NCI-H2171 treated with DMSO at 0.1 percent for 48 hours (cell line): ENCODE data around the gene APEH.

Source experiments
- DNase-seq: peaks from one replicate; lab custom pipeline; 2025; lab: John Stamatoyannopoulos, UW

The APEH gene

GRCh38 chr3:49650637-49651036 lies 23.5 kb upstream of the APEH start:
- no peak for DNase-seq

DNA sequence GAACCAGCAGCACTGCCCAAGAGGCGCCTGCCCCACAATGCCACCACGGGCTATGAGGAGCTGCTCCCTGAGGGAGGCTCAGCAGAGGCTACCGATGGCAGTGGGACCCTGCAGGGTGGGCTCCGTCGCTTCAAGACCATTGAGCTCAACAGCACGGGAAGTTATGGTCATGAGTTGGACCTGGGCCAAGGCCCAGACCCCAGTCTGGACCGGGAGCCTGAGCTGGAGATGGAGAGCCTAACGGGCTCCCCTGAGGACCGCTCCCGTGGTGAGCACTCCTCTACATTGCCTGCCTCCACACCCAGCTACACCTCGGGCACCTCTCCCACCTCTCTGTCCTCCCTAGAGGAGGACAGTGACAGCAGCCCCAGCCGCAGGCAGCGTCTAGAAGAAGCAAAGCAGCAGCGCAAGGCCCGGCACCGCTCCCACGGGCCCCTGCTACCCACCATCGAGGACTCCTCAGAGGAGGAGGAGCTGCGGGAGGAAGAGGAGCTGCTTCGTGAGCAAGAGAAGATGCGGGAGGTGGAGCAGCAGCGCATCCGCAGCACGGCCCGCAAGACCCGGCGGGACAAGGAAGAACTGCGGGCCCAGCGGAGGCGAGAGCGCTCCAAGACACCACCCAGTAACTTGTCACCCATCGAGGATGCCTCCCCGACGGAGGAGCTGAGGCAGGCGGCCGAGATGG lies 21.8 kb upstream of the APEH start:
- no peak for DNase-seq

DNA sequence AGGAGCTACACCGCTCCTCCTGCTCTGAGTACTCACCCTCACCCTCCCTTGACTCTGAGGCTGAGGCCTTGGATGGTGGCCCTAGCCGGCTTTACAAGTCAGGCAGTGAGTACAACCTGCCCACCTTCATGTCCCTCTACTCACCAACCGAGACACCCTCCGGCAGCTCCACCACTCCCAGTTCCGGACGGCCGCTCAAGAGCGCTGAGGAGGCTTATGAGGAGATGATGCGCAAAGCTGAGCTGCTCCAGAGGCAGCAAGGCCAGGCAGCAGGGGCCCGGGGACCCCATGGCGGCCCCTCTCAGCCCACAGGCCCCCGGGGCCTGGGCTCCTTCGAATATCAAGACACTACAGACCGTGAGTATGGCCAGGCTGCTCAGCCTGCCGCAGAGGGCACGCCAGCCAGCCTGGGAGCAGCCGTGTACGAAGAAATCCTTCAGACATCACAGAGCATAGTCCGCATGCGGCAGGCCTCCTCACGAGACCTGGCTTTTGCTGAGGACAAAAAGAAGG lies 21.2 kb upstream of the APEH start:
- no peak for DNase-seq

DNA sequence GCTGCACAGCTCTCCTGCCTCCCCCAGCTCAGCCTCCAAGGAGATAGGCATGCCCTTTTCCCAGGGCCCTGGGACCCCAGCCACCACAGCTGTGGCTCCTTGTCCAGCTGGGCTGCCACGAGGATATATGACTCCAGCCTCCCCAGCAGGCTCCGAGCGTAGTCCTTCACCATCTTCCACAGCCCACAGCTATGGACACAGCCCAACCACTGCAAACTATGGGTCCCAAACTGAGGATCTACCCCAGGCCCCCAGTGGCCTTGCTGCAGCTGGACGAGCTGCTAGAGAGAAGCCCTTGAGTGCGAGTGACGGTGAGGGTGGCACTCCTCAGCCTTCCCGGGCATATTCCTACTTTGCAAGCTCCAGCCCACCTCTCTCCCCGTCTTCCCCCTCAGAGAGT lies 20.5 kb upstream of the APEH start:
- no peak for DNase-seq

- DNase-seq: no peak
Observed at GRCh38 chr3:49654176-49654825, 19.9 kb upstream of the APEH start.

DNA sequence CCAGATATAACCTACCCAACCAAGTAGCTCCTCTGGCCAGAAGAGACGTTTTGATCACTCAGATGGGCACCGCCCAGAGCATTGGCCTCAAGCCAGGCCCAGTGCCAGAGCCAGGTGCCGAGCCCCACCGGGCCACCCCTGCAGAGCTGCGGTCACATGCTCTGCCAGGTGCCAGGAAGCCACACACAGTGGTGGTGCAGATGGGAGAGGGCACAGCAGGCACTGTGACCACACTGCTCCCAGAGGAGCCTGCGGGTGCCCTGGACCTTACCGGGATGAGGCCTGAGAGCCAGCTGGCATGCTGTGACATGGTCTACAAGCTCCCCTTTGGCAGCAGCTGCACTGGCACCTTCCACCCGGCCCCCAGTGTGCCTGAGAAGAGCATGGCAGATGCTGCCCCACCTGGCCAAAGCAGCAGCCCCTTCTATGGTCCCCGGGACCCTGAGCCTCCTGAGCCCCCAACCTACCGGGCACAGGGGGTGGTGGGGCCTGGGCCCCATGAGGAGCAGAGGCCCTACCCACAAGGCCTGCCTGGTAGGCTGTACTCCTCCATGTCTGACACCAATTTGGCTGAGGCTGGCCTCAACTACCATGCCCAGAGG lies 19.1 kb upstream of the APEH start:
- DNase-seq: peak; percentile 4

DNA sequence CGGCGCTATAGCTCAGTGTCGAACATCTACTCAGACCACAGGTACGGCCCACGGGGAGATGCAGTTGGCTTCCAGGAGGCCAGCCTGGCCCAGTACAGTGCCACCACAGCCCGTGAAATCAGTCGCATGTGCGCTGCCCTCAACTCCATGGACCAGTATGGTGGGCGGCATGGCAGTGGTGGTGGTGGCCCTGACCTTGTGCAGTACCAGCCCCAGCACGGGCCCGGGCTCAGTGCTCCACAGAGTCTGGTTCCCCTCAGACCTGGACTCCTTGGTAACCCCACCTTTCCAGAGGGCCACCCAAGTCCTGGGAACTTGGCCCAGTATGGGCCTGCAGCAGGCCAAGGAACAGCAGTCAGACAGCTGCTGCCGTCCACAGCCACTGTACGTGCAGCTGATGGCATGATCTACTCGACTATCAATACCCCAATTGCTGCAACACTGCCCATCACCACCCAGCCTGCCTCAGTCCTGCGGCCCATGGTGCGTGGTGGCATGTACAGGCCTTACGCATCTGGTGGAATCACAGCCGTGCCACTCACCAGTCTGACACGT lies 18.3 kb upstream of the APEH start:
- no peak for DNase-seq

DNA sequence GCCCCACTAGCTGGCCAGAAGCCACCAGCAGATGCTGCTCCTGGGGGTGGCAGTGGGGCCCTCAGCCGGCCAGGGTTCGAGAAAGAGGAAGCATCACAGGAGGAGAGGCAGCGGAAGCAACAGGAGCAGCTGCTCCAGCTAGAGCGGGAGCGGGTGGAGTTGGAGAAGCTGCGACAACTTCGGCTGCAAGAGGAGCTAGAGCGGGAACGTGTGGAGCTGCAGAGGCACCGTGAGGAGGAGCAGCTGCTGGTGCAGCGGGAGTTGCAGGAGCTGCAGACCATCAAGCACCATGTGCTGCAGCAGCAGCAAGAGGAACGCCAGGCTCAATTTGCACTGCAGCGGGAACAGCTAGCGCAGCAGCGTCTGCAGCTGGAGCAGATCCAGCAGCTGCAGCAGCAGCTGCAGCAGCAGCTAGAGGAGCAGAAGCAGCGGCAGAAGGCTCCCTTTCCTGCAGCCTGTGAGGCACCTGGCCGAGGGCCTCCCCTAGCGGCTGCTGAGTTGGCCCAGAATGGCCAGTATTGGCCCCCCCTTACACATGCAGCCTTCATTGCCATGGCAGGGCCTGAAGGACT lies 17.5 kb upstream of the APEH start:
- peak; percentile 22 for DNase-seq

GRCh38 chr3:49657208-49657915 lies 16.8 kb upstream of the APEH start:
- DNase-seq: no peak

GRCh38 chr3:49658711-49659110 lies 15.4 kb upstream of the APEH start:
- DNase-seq: no peak

DNA sequence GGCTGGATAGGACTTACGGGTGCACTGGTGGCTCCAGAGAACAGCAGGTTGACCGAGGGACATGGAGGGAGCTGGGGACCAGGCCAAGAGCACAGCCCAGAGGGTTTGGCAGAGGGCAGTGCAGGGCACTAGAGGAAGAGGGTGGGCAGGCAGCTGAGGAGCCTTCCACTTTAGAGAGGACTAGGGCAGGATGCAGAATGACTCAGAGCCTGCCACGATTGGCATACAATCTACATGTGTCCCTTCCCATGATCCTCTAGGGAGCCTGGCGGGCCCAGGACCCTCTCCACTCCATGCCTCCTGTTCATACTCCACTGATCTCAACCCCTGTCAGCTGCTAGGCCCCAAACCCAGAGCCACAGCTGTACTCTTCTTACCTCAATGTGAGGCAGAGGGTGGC lies 14.4 kb upstream of the APEH start:
- no peak for DNase-seq

GRCh38 chr3:49661281-49661680 lies 12.9 kb upstream of the APEH start:
- DNase-seq: no peak

GRCh38 chr3:49662021-49662420 lies 12.1 kb upstream of the APEH start:
- DNase-seq: no peak

- DNase-seq: no peak
Observed at GRCh38 chr3:49662720-49663413, 11.3 kb upstream of the APEH start.

- no peak for DNase-seq
Observed at GRCh38 chr3:49663831-49664230, 10.3 kb upstream of the APEH start.

DNA sequence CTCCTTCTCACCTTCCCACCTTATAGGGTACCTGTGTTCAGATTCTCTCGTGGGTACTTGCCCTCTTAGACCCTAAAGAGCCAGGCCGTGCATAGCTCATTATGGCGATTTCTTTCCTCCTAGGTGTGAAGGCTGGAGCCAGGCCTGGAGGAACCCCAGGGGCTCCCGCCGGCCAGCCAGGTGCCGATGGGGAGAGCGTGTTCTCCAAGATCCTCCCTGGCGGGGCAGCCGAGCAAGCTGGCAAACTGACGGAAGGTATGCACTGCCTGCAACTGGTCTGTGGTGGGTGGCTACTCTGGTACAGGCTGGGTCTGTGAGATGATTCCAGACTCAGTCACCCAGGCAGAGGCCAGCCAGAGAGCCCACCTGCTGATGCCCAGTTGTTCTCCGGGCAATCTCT lies 9.9 kb upstream of the APEH start:
- DNase-seq: no peak

GRCh38 chr3:49665822-49666519 lies 8.2 kb upstream of the APEH start:
- no peak for DNase-seq

DNA sequence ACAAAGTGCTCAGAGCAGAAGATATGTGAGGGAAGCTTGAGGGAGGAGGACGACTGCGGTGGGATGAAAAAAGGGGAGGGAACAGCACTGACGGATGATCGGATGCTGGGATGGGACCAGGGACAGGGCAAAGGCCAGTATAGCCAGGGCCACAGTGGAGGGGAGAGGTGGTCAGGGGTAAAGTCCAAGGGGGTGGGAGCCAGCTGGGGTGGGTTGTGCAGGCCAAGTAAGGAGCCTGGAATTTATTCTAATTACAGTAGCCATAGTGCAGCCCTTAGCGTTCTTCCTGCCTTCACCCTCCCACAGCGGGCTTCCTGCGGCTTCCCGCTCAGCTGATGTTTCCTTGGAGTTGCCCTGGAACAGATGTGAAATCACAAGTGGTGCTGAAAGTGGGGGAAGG lies 7.6 kb upstream of the APEH start:
- no peak for DNase-seq

DNA sequence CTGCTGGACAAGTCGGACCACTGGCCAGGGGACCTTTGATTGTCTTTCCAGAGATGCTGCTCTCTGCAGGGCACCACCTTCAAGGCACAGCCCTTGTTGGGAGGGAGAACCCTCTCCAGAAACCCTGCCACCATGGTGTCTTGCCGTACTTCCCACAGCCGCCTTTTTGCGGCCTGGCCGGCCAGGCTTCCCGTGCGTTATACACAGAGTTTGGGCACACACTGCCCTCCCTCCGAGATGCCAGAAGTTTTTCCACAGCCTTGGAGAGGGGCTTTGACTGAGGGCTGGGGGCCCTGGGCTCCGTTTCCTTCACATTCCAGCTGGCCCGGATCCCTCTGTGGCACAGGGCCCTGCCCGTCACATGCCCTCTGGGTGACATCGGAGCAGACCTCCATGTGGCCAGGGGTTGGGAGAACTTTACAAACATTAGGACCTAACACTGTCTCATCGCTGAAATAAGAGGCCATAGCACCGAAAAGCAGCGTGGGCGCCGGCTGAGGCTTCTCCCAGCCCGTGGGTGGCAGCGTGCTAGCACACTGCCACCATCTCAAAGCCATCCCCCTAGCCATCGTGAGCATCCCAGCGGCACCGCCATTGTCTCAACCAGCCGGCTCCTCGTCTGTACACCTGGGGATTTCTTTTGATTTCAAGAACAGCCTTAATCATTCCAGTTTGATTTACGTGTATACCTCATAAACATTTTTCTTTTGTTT lies 6.3 kb upstream of the APEH start:
- no peak for DNase-seq

DNA sequence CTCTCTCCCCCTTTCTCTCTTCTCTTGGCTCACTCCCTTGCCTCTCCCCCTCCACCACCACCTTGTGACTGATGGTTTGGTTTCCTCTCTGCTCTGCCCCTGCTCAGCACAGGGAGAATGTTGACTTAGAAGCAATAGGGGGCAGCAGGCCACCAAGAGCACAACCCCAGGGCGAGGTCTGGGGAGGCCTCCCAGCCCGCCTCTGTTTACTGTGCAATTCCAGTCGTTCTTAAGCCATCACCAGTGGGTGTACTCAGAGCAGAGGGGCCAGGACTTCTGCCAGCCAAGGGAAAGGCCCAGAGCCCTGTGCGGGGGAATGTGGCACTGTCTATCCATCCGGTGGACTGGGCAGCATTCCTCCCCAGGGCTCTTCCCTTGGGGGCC lies 5.7 kb upstream of the APEH start:
- DNase-seq: no peak
